Cardiac atrium fibroblast (primary cell): ENCODE results near the gene ATXN2. TPM values are rescaled to one million over a fixed set of nuclear protein-coding genes. Genes with fewer than 3 reads are reported as not detected.

Experiments used
- total RNA-seq: library from RNA; depleted of rRNA; stranded (reverse); fragments of >200 nt; gene quantifications from 2 replicates; pipeline ENCODE4 v1.2.3, GENCODE V29; 2015

ATXN2 gene
- 13.5 and 22.5 TPM in 2 replicates for total RNA-seq

GRCh38 chr12:111598637-111599452 is at the start of gene ATXN2:
TSS of gene ATXN2 (minus strand) at chr12:111599315. CDS start at chr12:111599034, 281 bp downstream.

GRCh38 chr12:111405859-111406473 is 193.1 kb downstream of the ATXN2 start, which contains the start of gene SH2B3:
TSS of gene SH2B3 (plus strand) at chr12:111405923. CDS start at chr12:111418146, 12,223 bp downstream.

Other genes starting within 250 kb of the ATXN2 start
- gene PHETA1, start 230.2 kb downstream of the ATXN2 start, total RNA-seq: 6.0 and 21.7 TPM in 2 replicates
- gene SH2B3, start 193.4 kb downstream of the ATXN2 start, total RNA-seq: 44.4 and 63.3 TPM in 2 replicates
- 11.3 and 12.1 TPM in 2 replicates for gene BRAP, start 86.6 kb upstream of the ATXN2 start, total RNA-seq
- 12.0 and 22.9 TPM in 2 replicates for gene ACAD10, start 86.7 kb upstream of the ATXN2 start, total RNA-seq
- 79.1 and 83.8 TPM in 2 replicates for gene ALDH2, start 167.6 kb upstream of the ATXN2 start, total RNA-seq
- 29.1 and 47.8 TPM in 2 replicates for gene MAPKAPK5, start 242.9 kb upstream of the ATXN2 start, total RNA-seq